Breast epithelium (tissue), 4 donors: ENCODE results near the gene LONP2. TPM values are rescaled to one million over a fixed set of nuclear protein-coding genes. Genes with fewer than 3 reads are reported as not detected.

ENCODE experiments used
- DNase-seq, 2 donors: peaks; one replicate each; pipeline ENCODE4 v3.0.0-alpha.2; 2019; ENCODE audit warnings: low spot score in 2 of 2
- H3K27ac ChIP-seq, 2 donors: fragments of 200-600 bp; sonication (generic) in 1 of 2; one replicate each; pipeline ENCODE4 v1.5.1; 2016 to 2019; ENCODE audit warnings: mild to moderate bottlenecking in 1 of 2
- H3K27me3 ChIP-seq, 2 donors: fragments of 200-600 bp; sonication (generic) in 1 of 2; one replicate each; pipeline versions ENCODE4 v1.5.1 to v1.6.0; 2017 to 2019; ENCODE audit warnings: control low read depth in 1 of 2, mild to moderate bottlenecking in 1 of 2
- H3K36me3 ChIP-seq: fragments of 200-600 bp; one replicate; pipeline ENCODE4 v1.5.1; 2019
- H3K4me1 ChIP-seq, 2 donors: fragments of 200-600 bp; sonication (generic); one replicate each; pipeline ENCODE4 v1.5.1; 2016 to 2019; ENCODE audit warnings: control low read depth in 1 of 2
- H3K4me3 ChIP-seq, 3 donors: fragments of 200-600 bp; sonication (generic); 1 replicate in 2 of 3; 2 replicates in 1 of 3; pipeline ENCODE4 v1.5.1; 2016 to 2019; ENCODE audit warnings: mild to moderate bottlenecking in 3 of 3, moderate library complexity in 2 of 3
- H3K9me3 ChIP-seq, 2 donors: fragments of 200-600 bp; sonication (generic) in 1 of 2; one replicate each; pipeline ENCODE4 v1.5.1; 2016 to 2019; ENCODE audit warnings: control low read depth in 1 of 2
- CTCF ChIP-seq, 3 donors: fragments of 450-650 bp; IDR thresholded peaks; one replicate each; pipeline ENCODE4 v1.5.1; 2016 to 2017; ENCODE audit warnings: antibody characterized with exemption in 3 of 3, mild to moderate bottlenecking in 3 of 3, moderate library complexity in 3 of 3
- POLR2A ChIP-seq: fragments of 450-650 bp; IDR thresholded peaks from one replicate; pipeline ENCODE4 v1.6.1; 2016; ENCODE audit warnings: antibody characterized with exemption, mild to moderate bottlenecking, moderate library complexity
- POLR2AphosphoS5 ChIP-seq, 3 donors: sonication (generic); formaldehyde crosslinking; IDR thresholded peaks; one replicate each; pipeline ENCODE4 v1.6.1; 2017; ENCODE audit warnings: antibody characterized with exemption in 3 of 3
- intact Hi-C: fragments of 100-400 bp; cut with DNase I; formaldehyde crosslinking; loops from one replicate; pipeline ENCODE4 v1.15.1; 2023; ENCODE audit warnings: low total_unique reads
- total RNA-seq, 3 donors: library from RNA; depleted of rRNA; stranded (reverse); fragments of >200 nt; gene quantifications; one replicate each; pipeline ENCODE4 v1.1.0, GENCODE V29; 2016

Gene LONP2
- total RNA-seq, 3 donors from 2014 or later, result 66.6 to 106 (median 98.9) TPM

GRCh38 chr16:48244863-48245195 lies 729 bp downstream of the LONP2 start:
- Histone ChIP-seq H3K9me3 (no peaks in the 10 kb centered on the region), H3K27me3 (no peaks in the 10 kb centered on the region), H3K36me3 (no peaks in the 10 kb centered on the region), H3K4me1 (peaks cover 0 to 20% of the 10 kb centered on the region in 2 donors), H3K4me3 (peak overlapping the region; percentile 87 to 96 (median 90)), H3K27ac (peak overlapping the region; percentile 95)
- TF ChIP-seq CTCF (IDR thresholded peaks at IDR 0.05) (no peak), POLR2A (no peak), POLR2AphosphoS5 (IDR thresholded peaks at IDR 0.05) (no peak)
- intact Hi-C loops, result loop anchor here (10.0 kb wide), 1 partner anchor 530 kb away; no protein-coding TSS in a partner anchor
- DNase-seq, result no peak

- Histone ChIP-seq H3K36me3 (no peaks in the 10 kb centered on the region), H3K27me3 (no peaks in the 10 kb centered on the region), H3K4me3 (peak overlapping the region in 2 of 3 donors; percentile 87 to 90), H3K27ac (peak overlapping the region; percentile 51 to 95), H3K4me1 (peaks cover 0 to 20% of the 10 kb centered on the region in 2 donors), H3K9me3 (no peaks in the 10 kb centered on the region)
- no peak for TF ChIP-seq CTCF (IDR thresholded peaks at IDR 0.05)
- TF ChIP-seq POLR2AphosphoS5 (IDR thresholded peaks at IDR 0.05), result no peak
- no peak for TF ChIP-seq POLR2A
- no peak for DNase-seq
- intact Hi-C loops, result loop anchor here (10.0 kb wide), 1 partner anchor 531 kb away; no protein-coding TSS in a partner anchor
Measured at GRCh38 chr16:48246066-48246465, 2.0 kb downstream of the LONP2 start.

- Histone ChIP-seq H3K27ac (peak within 1 kb of the TSS; percentile 51 to 95), H3K9me3 (no peaks in the 10 kb centered on the region), H3K4me3 (peak within 1 kb of the TSS in 2 of 3 donors; percentile 87 to 90), H3K36me3 (no peaks in the 10 kb centered on the region), H3K27me3 (no peaks in the 10 kb centered on the region), H3K4me1 (peaks cover 0 to 20% of the 10 kb centered on the region in 2 donors)
- intact Hi-C loops, result loop anchor here (10.0 kb wide), 1 partner anchor 533 kb away; no protein-coding TSS in a partner anchor
- no peak for TF ChIP-seq POLR2A
- TF ChIP-seq CTCF (IDR thresholded peaks at IDR 0.05), result no peak
- TF ChIP-seq POLR2AphosphoS5 (IDR thresholded peaks at IDR 0.05), result no peak
- no peak for DNase-seq
Measured at GRCh38 chr16:48247311-48247710, 3.2 kb downstream of the LONP2 start, which contains the start of gene ABCC11. Gene ABCC11, minus strand, starts transcription at chr16:48247539. Its CDS starts 15,618 bp downstream, at chr16:48231921.

DNA sequence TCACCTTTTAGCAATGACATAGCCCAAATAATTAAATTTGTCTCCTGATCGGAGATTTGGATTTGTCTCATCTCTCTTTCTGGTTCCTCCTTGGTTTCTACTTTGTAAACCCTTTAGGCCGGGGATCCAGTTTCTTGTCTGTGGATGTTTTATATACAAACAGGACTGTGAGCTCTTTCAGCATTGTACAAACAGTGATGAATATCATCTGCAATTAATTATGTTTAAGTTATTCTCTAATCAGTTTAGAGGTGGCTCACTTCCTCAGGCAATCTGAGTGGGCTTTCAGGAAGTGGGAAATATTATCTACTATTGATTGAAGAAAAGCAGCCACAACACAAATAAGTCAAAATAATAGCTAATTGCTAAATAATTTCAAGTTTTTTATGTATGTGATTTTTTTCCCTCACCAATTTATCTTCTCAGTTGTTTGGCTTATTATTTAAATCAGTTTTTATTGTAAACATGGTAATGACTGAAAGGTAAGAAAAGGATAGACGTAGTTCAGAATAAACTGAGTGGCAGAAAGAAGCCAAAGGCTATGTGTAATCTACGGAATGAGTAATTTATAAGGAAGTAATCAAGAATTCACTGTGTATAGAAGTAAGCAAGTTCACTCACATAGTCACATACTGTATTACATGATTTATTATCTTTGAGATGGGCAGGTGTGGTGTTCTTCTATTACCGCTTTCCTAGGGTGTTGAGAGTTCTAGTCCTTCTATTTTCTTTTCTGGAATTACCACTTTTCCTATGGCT lies 6.6 kb downstream of the LONP2 start:
- H3K27ac ChIP-seq, result peak overlapping the region; percentile 38 to 40
- intact Hi-C loops, result no loop called here
- no peaks in the 10 kb centered on the region for H3K36me3 ChIP-seq
- no peaks in the 10 kb centered on the region for H3K27me3 ChIP-seq
- DNase-seq, result no peak
- peaks cover 0 to 13% of the 10 kb centered on the region in 2 donors for H3K4me1 ChIP-seq
- TF ChIP-seq CTCF (IDR thresholded peaks at IDR 0.05), result no peak
- TF ChIP-seq POLR2AphosphoS5 (IDR thresholded peaks at IDR 0.05), result no peak
- TF ChIP-seq POLR2A, result no peak
- H3K9me3 ChIP-seq, result no peaks in the 10 kb centered on the region
- H3K4me3 ChIP-seq, result no peak overlapping the region

DNA sequence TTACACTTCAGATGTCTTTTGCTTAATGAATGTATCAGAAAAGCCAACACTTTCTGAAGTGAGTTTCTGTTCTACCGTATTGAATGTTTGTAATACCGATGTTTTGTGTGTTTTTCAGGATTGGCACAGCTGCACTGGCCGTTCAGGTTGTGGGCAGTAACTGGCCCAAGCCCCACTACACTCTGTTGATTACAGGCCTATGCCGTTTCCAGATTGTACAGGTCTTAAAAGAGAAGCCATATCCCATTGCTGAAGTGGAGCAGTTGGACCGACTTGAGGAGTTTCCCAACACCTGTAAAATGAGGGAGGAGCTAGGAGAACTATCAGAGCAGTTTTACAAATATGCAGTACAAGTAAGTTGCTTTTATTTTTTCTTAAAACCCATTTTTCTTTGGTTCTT lies 7.9 kb downstream of the LONP2 start:
- no peaks in the 10 kb centered on the region for H3K36me3 ChIP-seq
- peak overlapping the region in 1 of 2 donors; percentile 40 for H3K27ac ChIP-seq
- H3K9me3 ChIP-seq, result no peaks in the 10 kb centered on the region
- TF ChIP-seq POLR2AphosphoS5 (IDR thresholded peaks at IDR 0.05), result no peak
- no peak for TF ChIP-seq POLR2A
- no peak for TF ChIP-seq CTCF (IDR thresholded peaks at IDR 0.05)
- intact Hi-C loops, result no loop called here
- H3K4me3 ChIP-seq, result no peak overlapping the region
- no peak for DNase-seq
- H3K27me3 ChIP-seq, result no peaks in the 10 kb centered on the region
- peaks cover 0 to under 1% of the 10 kb centered on the region in 2 donors for H3K4me1 ChIP-seq
